Measurements from ENCODE around the gene SFT2D1.
"Not testable (repeated sequence)": the region's sequence is repeated elsewhere in the genome, so short reads cannot be mapped to it uniquely, and the experiment has no call there.

Gene SFT2D1

GRCh38 chr6:166342349-166343149 lies at the start of gene SFT2D1:
Gene SFT2D1 (minus strand): TSS chr6:166342545. CDS start chr6:166342481, 64 bp downstream.
- peak; percentile 94 for DNase-seq

- no peak for DNase-seq
Measured at GRCh38 chr6:166389119-166389518, 46.8 kb upstream of the SFT2D1 start.

GRCh38 chr6:166388290-166389004 lies 46.1 kb upstream of the SFT2D1 start:
- DNase-seq = no peak

GRCh38 chr6:166387642-166388289 lies 45.4 kb upstream of the SFT2D1 start:
- DNase-seq = no peak

GRCh38 chr6:166387098-166387497 lies 44.8 kb upstream of the SFT2D1 start:
- DNase-seq = not testable (repeated sequence)

DNA sequence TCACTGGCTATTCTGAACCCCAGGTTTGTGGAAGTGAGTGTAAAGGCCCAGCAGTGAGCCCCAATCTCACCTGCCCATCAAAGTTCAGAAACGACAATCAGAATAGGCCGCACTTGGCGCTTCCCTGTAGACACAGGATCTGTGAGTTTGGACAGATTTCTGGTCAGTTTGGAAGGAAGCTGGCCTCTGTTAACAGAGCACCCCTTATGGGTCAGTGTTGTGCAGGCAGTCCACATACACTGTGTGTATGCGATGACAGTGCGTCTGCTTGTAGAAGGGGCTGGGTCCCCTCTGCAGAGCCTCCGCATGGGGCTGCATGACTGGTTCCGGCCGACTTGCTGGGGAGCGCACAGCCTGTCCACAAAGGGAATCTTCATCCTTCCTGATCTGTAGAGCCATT lies 43.8 kb upstream of the SFT2D1 start:
- no peak for DNase-seq

DNA sequence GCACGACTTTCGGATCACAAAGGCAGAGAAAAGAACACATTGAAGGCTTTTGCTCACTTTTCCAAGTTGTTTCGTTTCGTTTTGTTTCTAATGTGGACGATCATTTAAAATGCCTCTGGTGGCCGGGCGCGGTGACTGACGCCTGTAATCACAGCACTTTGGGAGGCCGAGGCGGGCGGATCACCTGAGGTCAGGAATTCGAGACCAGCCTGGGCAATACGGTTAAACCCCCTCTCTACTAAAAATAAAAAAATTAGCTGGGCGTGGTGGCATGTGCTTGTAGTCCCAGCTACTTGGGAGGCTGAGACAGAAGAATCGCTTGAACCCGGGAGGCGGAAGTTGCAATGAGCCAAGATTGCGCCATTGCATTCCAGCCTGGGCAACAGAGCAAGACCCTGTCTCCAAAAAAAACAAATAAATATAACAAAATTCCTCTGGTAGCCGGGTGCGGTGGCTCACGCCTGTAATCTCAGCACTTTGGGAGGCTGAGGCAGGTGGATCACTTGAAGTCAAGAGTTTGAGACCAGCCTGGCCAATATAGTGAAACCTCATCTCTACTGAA lies 41.5 kb upstream of the SFT2D1 start:
- DNase-seq = not testable (repeated sequence)

GRCh38 chr6:166382933-166383801 lies 40.8 kb upstream of the SFT2D1 start, which contains the start of gene MPC1:
Gene MPC1 (minus strand): TSS chr6:166382940. CDS start chr6:166382876, 64 bp downstream.
- peak; percentile 97 for DNase-seq

- no peak for DNase-seq
Measured at GRCh38 chr6:166382500-166382932, 40.2 kb upstream of the SFT2D1 start.

DNA sequence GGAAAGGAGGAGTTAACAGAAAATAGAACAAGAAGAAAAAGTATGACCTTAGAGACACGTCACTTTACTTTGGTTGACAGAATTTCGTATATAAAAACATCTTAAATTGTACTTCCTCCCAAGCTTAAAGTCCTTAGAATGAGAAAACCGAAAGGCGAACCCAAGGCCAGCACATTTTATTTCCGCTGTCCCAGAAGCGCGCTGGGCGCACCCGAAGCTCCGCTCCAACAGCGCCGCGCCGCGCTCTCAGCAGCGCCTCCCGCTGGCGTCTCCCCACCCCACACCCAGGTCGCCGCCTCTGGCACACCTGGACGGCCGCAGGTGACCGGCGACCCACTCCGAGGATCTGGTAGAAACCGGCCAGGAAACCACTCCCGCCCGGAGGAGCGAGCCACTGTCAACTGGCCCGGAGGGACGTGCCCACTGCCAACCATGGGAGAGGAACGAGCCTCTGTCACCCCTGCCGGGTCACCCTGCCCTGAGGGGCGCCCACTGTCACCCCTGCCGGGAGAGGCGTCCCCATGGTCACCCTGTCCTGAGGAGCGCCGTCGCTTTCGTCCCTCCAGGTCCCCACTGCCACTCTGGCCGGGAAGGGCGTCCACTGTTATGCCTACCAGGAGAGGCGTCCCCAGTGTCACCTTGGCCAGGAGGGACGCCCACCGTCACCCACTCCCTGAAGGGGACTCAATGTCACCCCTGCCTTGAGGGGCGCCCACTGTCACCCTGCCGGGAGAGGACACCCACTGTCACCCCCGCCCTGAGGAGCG lies 39.6 kb upstream of the SFT2D1 start:
- peak; percentile 87 for DNase-seq

GRCh38 chr6:166381381-166381732 lies 39.0 kb upstream of the SFT2D1 start:
- DNase-seq = no peak

GRCh38 chr6:166379800-166380199 lies 37.5 kb upstream of the SFT2D1 start:
- no peak for DNase-seq

DNA sequence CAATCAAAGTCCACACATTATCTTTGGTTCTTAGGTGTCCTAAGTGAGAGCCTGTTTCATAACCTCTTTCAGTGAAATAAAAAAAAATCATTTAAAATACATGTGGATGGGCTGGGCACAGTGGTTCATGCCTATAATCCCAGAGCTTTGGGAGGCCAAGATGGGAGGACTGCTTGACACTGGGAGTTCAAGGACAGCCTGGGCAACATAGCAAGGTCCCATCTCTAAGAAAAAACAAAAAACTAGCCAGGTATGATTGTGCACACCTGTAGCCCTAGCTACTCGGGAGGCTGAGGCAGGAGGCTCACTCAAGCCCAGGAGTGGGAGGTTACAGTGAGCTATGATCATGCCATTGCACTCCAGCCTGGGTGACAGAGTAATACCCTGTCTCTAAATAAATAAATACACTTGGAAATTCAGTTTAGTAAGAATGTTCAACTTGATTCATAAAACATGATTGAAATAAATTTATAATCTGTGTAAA lies 36.8 kb upstream of the SFT2D1 start:
- no peak for DNase-seq

DNA sequence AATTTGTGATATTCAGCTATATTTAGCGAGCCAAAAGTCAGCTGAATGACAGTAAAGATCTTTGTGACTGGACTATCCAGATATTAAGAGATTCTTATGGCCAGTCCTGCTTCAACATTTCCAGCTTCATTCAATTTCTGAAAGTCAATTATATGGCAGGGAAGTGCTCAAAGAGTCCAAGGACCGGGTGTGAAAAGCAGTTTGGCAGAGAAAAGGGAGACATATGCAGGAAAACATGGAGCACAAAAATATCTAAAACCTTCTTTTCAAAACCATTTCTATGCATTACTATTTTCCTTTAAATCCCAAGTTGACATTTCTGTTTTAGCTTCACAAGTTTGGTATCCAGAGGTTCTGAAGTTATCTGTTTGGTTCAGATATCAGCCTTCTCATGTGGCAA lies 35.4 kb upstream of the SFT2D1 start:
- no peak for DNase-seq

DNA sequence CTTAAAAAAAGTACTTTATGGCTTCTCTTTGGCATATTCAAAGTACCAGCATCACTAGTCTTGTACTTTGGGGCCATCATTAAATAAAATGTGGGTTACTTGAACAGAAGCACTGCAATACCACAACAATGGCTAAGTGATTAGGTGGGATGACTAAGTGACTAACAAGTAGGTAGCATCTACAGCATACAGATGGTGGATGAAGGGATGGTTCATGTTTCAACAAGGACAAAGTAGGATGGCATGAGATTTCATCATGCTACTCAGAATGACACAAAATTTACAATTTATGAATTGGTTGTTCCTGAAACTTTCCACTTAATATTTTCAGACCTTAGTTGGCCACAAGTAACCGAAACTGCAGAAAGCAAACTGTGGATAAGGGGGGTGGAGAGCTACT lies 32.7 kb upstream of the SFT2D1 start:
- DNase-seq = no peak

- no peak for DNase-seq
Measured at GRCh38 chr6:166370489-166370888, 28.1 kb upstream of the SFT2D1 start.

DNA sequence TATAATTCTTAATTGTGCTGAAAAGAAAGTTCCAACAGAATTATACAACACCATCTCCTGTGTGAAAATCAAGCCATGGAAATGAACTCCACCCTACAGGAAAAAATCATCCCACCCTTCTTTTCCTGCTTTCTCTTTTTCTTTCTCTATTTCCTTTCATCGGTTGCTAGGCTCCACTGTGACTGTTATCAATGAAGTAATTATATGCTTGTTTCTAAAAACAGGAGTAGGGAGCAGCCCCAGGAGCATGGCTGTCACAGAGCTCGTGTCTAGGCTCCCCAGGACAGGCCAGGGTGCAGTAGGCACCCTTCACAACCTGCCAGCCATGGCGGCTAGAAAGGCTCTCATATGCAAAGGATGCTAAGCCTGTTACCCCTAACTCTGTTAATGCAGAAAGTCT lies 27.4 kb upstream of the SFT2D1 start:
- DNase-seq = no peak

- no peak for DNase-seq
Measured at GRCh38 chr6:166366921-166367320, 24.6 kb upstream of the SFT2D1 start.

GRCh38 chr6:166365806-166366205 lies 23.5 kb upstream of the SFT2D1 start:
- DNase-seq = no peak

- DNase-seq = no peak
Measured at GRCh38 chr6:166365221-166365620, 22.9 kb upstream of the SFT2D1 start.

GRCh38 chr6:166364456-166364855 lies 22.1 kb upstream of the SFT2D1 start:
- DNase-seq = no peak
